CD4-positive, alpha-beta T cell treated with Interleukin-2 at 100 ng/mL for 4 hours (primary cell): ENCODE results near the gene PLA2G4A.
"Not testable (repeated sequence)": the region's sequence is repeated elsewhere in the genome, so short reads cannot be mapped to it uniquely, and the experiment has no call there.

Experiments
- DNase-seq: peaks from one replicate; pipeline ENCODE4 v3.0.0-alpha.2; 2020; ENCODE audit warnings: low spot score

PLA2G4A gene

GRCh38 chr1:186922814-186923213 lies 94.1 kb downstream of the PLA2G4A start:
- not testable (repeated sequence) for DNase-seq

DNA sequence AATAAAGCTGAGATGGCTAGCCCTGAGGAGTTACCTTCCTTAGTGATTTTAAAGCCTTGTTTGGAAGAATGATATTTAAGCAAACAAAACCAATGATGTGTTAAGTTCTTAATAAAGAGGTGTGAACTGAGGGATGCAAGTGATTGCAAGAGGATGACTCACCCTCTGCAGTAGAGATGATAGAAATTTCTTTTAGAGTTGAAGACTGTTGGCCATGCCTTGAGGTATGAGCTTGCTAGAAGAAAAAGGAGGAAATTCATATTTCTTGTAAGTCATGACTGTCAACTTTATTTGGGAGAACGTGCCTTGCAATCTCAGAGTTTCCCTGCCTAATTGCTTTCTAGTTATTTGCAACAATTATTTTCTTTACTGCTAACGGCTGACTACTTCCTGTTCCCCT lies 94.7 kb downstream of the PLA2G4A start:
- DNase-seq: no peak

DNA sequence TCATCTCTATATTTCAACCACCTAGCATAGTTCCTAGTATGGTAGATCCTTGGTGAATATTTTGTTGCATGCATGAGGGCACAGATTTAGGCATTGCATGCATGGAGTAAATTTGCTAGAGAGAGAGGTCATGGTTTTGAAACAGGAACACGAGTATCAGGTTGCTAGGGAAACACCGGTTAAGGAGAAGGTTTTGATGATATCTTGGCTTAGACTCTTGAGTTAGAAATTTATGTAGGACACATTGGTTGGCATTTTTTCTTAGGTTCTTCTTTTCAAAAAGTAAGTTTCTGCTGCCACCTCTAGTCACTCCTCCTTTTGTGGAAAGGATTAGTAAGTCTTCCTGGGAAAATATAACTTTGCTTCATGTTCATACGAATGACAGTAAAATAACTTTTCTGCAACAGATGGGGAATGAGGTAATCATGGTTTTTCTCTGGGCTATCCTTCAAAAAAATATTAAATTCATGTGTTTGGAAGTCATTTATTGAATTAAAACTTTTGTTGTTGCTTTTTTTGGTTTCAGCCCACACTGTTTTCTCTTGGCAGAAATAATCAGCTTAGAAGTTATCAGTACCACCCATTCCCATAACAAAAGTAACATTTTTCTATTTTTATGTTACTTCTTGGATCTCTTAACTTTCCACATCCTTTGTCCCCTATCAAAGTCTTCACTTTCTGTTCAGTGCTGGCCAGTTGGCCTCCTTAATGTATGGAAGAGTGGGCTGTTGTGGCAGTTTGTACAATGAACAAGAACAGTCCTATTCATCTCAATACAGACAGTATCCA lies 97.3 kb downstream of the PLA2G4A start:
- no peak for DNase-seq

DNA sequence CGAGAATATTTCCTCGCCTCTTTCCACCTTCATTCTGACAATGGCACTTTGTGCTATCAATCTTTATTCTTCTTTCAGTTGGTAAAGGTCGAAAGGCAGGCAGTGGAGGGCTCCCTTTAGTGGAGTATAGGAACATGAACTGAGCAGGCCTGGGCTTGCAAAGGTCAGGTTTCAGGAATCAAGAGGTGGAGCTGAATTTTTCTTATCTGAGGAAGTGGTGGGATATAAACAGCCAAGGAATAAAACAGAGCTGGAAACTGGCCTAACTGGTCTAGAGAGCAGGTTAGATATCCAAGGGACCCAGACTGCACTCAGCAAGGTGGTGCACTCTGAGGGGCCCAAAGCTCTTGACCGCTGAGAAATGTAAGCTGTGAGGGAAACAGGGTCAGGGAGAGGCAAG lies 99.1 kb downstream of the PLA2G4A start:
- no peak for DNase-seq

GRCh38 chr1:186930238-186930637 lies 101.5 kb downstream of the PLA2G4A start:
- no peak for DNase-seq

DNA sequence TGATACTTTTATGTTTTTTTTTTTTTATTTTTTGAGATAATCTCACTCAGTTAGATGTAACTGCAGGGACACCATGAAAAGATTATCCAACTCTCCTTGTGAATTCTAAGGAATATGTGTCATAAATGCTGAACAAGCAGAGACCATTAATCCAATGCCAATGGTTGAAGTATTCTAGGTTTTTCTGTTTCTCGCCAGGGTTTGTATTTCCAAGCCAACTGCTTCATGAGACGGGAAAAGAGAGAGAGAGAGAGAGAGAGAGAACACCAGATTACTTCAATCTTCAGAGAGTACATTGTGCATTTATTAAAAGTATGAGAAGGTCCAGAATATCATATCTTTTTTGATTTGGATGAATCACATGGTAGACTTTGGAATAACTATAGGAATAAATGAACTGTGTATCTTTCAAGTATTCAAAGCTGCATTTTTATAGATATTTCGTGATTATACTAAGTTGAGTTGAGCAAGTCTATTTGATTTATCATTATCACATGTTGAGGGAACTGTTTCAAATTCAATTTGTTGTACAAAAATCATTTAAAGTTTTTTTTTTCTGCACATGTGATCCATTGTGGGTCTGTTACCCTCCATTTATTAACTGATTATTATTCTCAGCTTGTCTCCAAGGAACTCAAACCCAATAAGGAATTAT lies 108.4 kb downstream of the PLA2G4A start:
- no peak for DNase-seq

GRCh38 chr1:186943891-186944686 lies 115.3 kb downstream of the PLA2G4A start:
- no peak for DNase-seq

- DNase-seq: no peak
Measured at GRCh38 chr1:186945146-186945545, 116.4 kb downstream of the PLA2G4A start.

DNA sequence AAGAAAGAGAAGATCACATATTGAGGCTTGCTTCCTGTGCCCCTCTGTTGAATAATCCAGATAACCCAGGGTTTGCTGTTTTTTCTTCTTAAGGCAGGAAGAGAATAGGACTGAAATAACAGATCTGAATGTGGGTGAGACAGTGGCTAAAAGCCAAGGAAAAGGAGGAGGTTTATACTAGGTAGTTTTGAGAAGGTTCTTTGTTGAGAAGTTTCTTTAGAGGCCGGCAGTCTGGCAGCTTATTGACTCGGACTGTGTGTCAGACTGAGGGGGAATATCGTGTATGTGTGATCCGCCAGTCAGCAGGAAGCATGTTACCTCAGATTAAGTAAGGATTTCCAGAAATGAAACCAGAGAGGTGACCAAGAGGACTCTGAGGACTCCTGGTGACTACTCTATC lies 119.8 kb downstream of the PLA2G4A start:
- no peak for DNase-seq

- no peak for DNase-seq
Measured at GRCh38 chr1:186949173-186949572, 120.4 kb downstream of the PLA2G4A start.

DNA sequence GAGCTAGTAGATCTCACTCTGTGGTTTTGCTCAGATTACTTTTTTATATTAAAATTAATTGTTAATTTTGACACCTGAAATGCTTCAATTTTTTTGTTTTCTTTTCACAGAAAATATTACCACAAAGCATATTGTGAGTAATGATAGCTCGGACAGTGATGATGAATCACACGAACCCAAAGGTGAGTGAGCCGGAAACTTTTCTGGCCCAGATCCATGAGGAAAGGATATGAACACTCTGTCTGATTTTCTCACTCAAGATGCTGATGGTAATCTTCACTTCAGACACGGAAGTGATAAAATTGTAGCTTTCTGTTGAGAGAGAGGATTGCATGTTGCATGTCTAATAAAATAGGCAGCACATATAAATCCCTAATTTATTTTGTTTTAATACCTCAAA lies 121.8 kb downstream of the PLA2G4A start:
- DNase-seq: no peak

- DNase-seq: no peak
Measured at GRCh38 chr1:186953876-186954275, 125.1 kb downstream of the PLA2G4A start.

GRCh38 chr1:186957314-186957713 lies 128.6 kb downstream of the PLA2G4A start:
- no peak for DNase-seq

- no peak for DNase-seq
Measured at GRCh38 chr1:186958520-186958919, 129.8 kb downstream of the PLA2G4A start.

GRCh38 chr1:186960861-186961260 lies 132.1 kb downstream of the PLA2G4A start:
- no peak for DNase-seq

DNA sequence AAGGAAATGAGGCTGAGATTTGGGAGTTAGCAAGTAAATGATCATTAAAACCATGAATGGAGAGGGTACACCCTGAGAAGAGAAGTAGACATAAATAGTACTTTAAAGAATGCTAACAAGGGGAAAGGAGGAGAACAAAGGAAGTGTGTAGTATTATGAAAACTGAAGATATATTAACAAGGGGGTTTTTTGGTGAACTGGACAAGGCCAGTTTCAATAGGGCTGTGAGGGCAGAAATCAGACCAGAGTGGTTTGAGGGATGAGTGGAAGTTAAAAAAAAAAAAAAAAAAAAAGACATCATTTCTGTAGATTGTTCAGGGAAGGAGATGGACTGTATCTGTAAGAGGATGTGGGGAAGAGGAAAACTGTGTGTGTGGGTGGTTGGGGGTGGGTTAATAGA lies 137.1 kb downstream of the PLA2G4A start:
- no peak for DNase-seq

- no peak for DNase-seq
Measured at GRCh38 chr1:186966456-186966855, 137.7 kb downstream of the PLA2G4A start.

DNA sequence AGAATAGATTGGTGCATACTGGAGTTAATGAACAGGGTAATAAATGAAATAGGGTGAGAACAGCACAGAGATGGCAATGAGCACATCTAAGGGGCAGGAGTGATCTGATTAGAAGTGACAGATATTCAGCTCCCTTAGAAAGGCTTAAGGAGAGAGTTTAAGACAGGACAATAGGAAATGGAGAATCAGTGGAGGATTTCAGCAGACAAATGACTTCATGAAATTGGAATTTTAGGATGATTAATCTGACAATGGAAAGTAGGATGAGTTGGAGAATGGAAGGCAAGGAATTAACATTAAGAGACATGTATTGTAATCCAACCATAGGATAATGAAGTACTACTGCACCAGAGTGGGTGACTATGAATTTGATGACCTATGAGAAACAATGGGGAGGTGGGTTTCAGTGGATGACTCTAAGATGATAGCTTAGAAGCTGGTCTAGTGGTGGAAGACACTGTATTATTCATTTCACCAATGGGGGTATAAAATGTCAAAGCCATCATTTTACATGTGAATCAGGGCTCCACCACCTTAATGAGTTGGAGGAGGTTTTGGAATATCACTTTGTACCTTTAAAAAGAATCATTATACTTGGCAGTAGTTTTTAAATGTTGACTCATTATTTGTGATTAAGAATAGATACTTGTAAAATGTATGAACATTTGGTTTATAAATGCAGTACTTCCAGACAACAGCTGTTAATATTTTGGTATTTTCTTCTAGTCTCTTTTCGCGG lies 139.1 kb downstream of the PLA2G4A start:
- no peak for DNase-seq

GRCh38 chr1:186974774-186975181 lies 146.0 kb downstream of the PLA2G4A start:
- DNase-seq: no peak

- no peak for DNase-seq
Measured at GRCh38 chr1:186975220-186975619, 146.5 kb downstream of the PLA2G4A start.

GRCh38 chr1:186976700-186977099 lies 148.0 kb downstream of the PLA2G4A start:
- no peak for DNase-seq

DNA sequence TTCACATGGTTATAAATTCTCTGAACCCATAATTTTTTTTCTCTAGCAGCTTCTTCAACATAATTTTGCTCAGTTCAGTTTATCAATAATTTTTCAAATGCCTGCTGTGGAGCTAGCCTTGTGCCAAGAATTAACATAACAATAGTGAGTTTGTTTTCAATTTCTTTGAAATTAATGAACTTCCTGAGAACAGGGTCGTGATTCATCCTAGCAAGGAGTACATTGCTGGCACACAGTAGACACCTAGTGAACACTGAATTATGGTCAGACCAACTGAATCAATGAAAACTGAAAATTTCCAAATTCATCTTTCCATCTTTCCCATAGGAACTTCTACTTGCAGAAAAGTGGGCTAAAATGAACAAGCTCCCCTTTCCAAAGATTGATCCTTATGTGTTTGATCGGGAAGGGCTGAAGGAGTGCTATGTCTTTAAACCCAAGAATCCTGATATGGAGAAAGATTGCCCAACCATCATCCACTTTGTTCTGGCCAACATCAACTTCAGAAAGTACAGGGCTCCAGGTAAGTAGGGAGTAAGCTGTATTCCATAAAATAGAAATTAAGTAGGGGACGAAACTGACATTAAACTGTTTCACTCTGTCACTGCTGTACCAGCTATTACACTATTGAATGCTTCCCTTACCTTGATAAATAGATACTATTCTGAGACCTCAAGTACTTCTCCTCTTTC lies 148.7 kb downstream of the PLA2G4A start:
- DNase-seq: no peak
